SU-DHL-6 (cell line): ENCODE results near the gene TRAF2.

Source experiments
- CTCF ChIP-seq: fragments of 200-600 bp; sonication (generic); IDR thresholded peaks from one replicate; pipeline ENCODE4 v1.5.1; 2017; ENCODE audit warnings: antibody characterized with exemption, mild to moderate bottlenecking, low read length, moderate library complexity; ENCODE audit not compliant: insufficient read depth, poor library complexity, severe bottlenecking
- EZH2phosphoT487 ChIP-seq: fragments of 200-600 bp; sonication (generic), shearing (Covaris generic); conservative IDR thresholded peaks from 2 replicates; pipeline ENCODE4 v1.6.1; 2018; ENCODE audit warnings: mild to moderate bottlenecking, antibody characterized with exemption, low read length, moderate library complexity, mixed read lengths

- TF ChIP-seq CTCF (no peak), EZH2phosphoT487 (no peak)
These were observed 24.6 kb downstream of the TRAF2 start for GRCh38 chr9:136910901-136911245.
